K562 (cell line): ENCODE measurements around the gene ARHGEF38. TPM values are rescaled to one million over a fixed set of nuclear protein-coding genes. Genes with fewer than 3 reads are reported as not detected.

Source experiments
- ATAC-seq: fragments of 200-7000 bp; cut with Tn5 transposase; 3 replicates; pipeline ENCODE4 v1.9.1; 2020; ENCODE audit warnings: moderate library complexity
- BruUV-seq: library from RNA; stranded (reverse); fragments of 400-500 nt; replicated peaks from 2 replicates; lab custom pipeline; 2021; lab: Mats Ljungman, UMichigan
- CTCF ChIA-PET: fragments of 300-600 bp; formaldehyde crosslinking; extraction: SDS; loops from one replicate; lab custom pipeline; 2021; ENCODE audit warnings: low intra/inter-chr PET ratio; lab: Yijun Ruan, JAX
- POLR2A ChIA-PET: fragments of 300-600, 350-650 bp; sonication (Branson Sonifier 250); formaldehyde crosslinking; extraction: SDS; loops from one replicate; lab custom pipeline; 2021; ENCODE audit warnings: antibody characterized with exemption, inconsistent platforms; lab: Yijun Ruan, JAX
- DNase-seq, 4 experiments: peaks; one replicate each; pipeline versions ENCODE4 v3.0.0 to v3.0.0-alpha.2; 2011 to 2018; ENCODE audit warnings: low spot score in 3 of 4, mixed read lengths in 3 of 4; ENCODE audit errors: extremely low read depth in 1 of 4
- FAIRE-seq: peaks from 2 replicates; lab custom pipeline; 2011; peaks lifted over from hg19 to GRCh38; lab: Jason Lieb, UNC
- H2AFZ ChIP-seq: 2 replicates; pipeline ENCODE4 v1.6.0; 2011; ENCODE audit warnings: low read depth, low read length, control low read depth, inconsistent platforms
- H3K27ac ChIP-seq: fragments of 200-600 bp; 3 replicates; pipeline ENCODE4 v1.8.0; 2011; ENCODE audit warnings: low read depth, mild to moderate bottlenecking, control low read depth, inconsistent platforms, low read length, moderate library complexity, mixed read lengths; ENCODE audit errors: extremely low read depth
- H3K27me3 ChIP-seq, 2 experiments: fragments of 300-600 bp in 1 of 2; 2 replicates in 1 of 2; 3 replicates in 1 of 2; pipeline versions ENCODE4 v1.6.0 to v1.8.0; 2011; ENCODE audit warnings: inconsistent platforms in 2 of 2, low read length in 2 of 2, mild to moderate bottlenecking in 1 of 2, mixed read lengths in 1 of 2, moderate library complexity in 1 of 2; ENCODE audit not compliant: control insufficient read depth in 2 of 2, insufficient read depth in 2 of 2
- H3K36me3 ChIP-seq: fragments of 300-600 bp; 3 replicates; pipeline ENCODE4 v1.8.0; 2011; ENCODE audit warnings: mild to moderate bottlenecking, low read length, inconsistent platforms; ENCODE audit not compliant: control insufficient read depth, insufficient read depth
- H3K4me1 ChIP-seq, 2 experiments: fragments of 200-600 bp in 1 of 2; replicated peaks in 1 of 2; 2 replicates in 1 of 2; 3 replicates in 1 of 2; pipeline versions ENCODE4 v1.5.1 to v1.8.0; 2011; ENCODE audit warnings: inconsistent platforms in 2 of 2, low read length in 2 of 2, mild to moderate bottlenecking in 1 of 2, mixed read lengths in 1 of 2, moderate library complexity in 1 of 2; ENCODE audit not compliant: control insufficient read depth in 2 of 2, insufficient read depth in 2 of 2
- H3K4me2 ChIP-seq: 2 replicates; pipeline ENCODE4 v1.6.1; 2011; ENCODE audit warnings: low read length, control low read depth, inconsistent platforms, mixed read lengths; ENCODE audit not compliant: insufficient read depth
- H3K4me3 ChIP-seq: fragments of 200-600 bp; sonication (generic), shearing (Covaris generic); 2 replicates; pipeline ENCODE4 v1.5.1; 2016; ENCODE audit warnings: control low read depth, inconsistent platforms
- H3K79me2 ChIP-seq: fragments of 200-600 bp; 3 replicates; pipeline ENCODE4 v1.8.0; 2011; ENCODE audit warnings: low read length, inconsistent platforms; ENCODE audit not compliant: control insufficient read depth, insufficient read depth
- H3K9ac ChIP-seq, 2 experiments: 2 replicates each; pipeline versions ENCODE4 v1.6.0 to v1.6.1; 2011; ENCODE audit warnings: low read depth in 2 of 2, low read length in 2 of 2, control low read depth in 1 of 2, inconsistent platforms in 1 of 2, mild to moderate bottlenecking in 1 of 2, mixed read lengths in 1 of 2; ENCODE audit not compliant: insufficient read depth in 1 of 2
- H3K9me1 ChIP-seq: one replicate; pipeline ENCODE4 v1.6.0; 2011; ENCODE audit warnings: inconsistent platforms, mild to moderate bottlenecking, low read length, moderate library complexity; ENCODE audit not compliant: control insufficient read depth, insufficient read depth
- H3K9me3 ChIP-seq: replicated peaks from 2 replicates; pipeline ENCODE4 v1.5.1; 2011; ENCODE audit warnings: low read depth, low read length, inconsistent platforms; ENCODE audit not compliant: control insufficient read depth, insufficient read depth
- H4K20me1 ChIP-seq: replicated peaks from 2 replicates; pipeline ENCODE4 v1.6.1; 2011; ENCODE audit warnings: low read length, inconsistent platforms, mixed read lengths; ENCODE audit not compliant: control insufficient read depth, insufficient read depth
- ARID3B ChIP-seq: fragments of 250-450 bp; sonication (Bioruptor Pico); IDR thresholded peaks from 2 replicates; pipeline ENCODE4 v1.4.0; 2020; ENCODE audit warnings: borderline replicate concordance
- CBX2 ChIP-seq: fragments of 200-600 bp; sonication (generic); IDR thresholded peaks from one replicate; pipeline ENCODE4 v1.6.1; 2012; ENCODE audit warnings: mild to moderate bottlenecking, low read length, inconsistent platforms; ENCODE audit not compliant: insufficient read depth, poor library complexity, severe bottlenecking
- CBX8 ChIP-seq: fragments of 200-600 bp; sonication (generic); IDR thresholded peaks from 2 replicates; pipeline ENCODE4 v1.6.1; 2012; ENCODE audit warnings: borderline replicate concordance, mixed run types, low read depth, mild to moderate bottlenecking, moderate library complexity, mixed read lengths, low read length, control low read depth, inconsistent platforms; ENCODE audit not compliant: poor library complexity, severe bottlenecking; ENCODE audit errors: extremely low read depth
- KDM4B ChIP-seq, 2 experiments: fragments of 450-650 bp in 1 of 2; sonication (generic) in 1 of 2; IDR thresholded peaks; 2 replicates each; pipeline ENCODE4 v1.6.1; 2016 to 2017; ENCODE audit warnings: borderline replicate concordance in 2 of 2, antibody characterized with exemption in 1 of 2, low read depth in 1 of 2, mild to moderate bottlenecking in 1 of 2
- LARP7 ChIP-seq: fragments of 450-650 bp; IDR thresholded peaks from 2 replicates; pipeline ENCODE4 v1.6.1; 2016
- MAZ ChIP-seq, 2 experiments: fragments of 450-650 bp in 1 of 2; sonication (generic) in 1 of 2; formaldehyde crosslinking; IDR thresholded peaks in 1 of 2; conservative IDR thresholded peaks in 1 of 2; 2 replicates each; pipeline versions ENCODE4 v1.4.0 to v1.5.0; 2020; ENCODE audit warnings: mild to moderate bottlenecking in 1 of 2, missing genetic modification reagents in 1 of 2
- RFX5 ChIP-seq: IDR thresholded peaks from 2 replicates; pipeline ENCODE4 v1.6.1; 2011; ENCODE audit warnings: low read depth, mild to moderate bottlenecking, improper control_type of control experiment, low read length
- SMARCB1 ChIP-seq: IDR thresholded peaks from 2 replicates; pipeline ENCODE4 v1.6.1; 2011; ENCODE audit warnings: improper control_type of control experiment, low read depth; ENCODE audit not compliant: insufficient read length
- SMC3 ChIP-seq: conservative IDR thresholded peaks from 2 replicates; pipeline ENCODE4 v1.6.1; 2011; ENCODE audit warnings: low read depth, low read length, improper control_type of control experiment; ENCODE audit not compliant: insufficient read depth
- UBTF ChIP-seq, 2 experiments: IDR thresholded peaks; 2 replicates each; pipeline ENCODE4 v1.6.1; 2012; ENCODE audit warnings: improper control_type of control experiment in 2 of 2, low read depth in 2 of 2, low read length in 2 of 2, borderline replicate concordance in 1 of 2
- ZBTB17 ChIP-seq: fragments of 450-650 bp; formaldehyde crosslinking; IDR thresholded peaks from 2 replicates; pipeline ENCODE4 v1.4.0; 2020; ENCODE audit warnings: mild to moderate bottlenecking
- WGBS: fragments of 100-300 bp; shearing (Covaris generic); methylation state at CpG from one replicate; pipeline ENCODE4 v1.1.6; 2016; ENCODE audit warnings: low coverage, mixed read lengths; ENCODE audit not compliant: insufficient coverage; ENCODE audit errors: missing lambda C conversion rate; 5-methylcytosine and 5-hydroxymethylcytosine counted together
- in situ Hi-C: fragments of 300-500 bp; cut with MboI; formaldehyde crosslinking; loops from 4 replicates; pipeline ENCODE4 v1.15.0; 2018; ENCODE audit warnings: inconsistent platforms, mixed read lengths
- intact Hi-C: fragments of 100-400 bp; cut with micrococcal nuclease; formaldehyde crosslinking; loops from 2 replicates; pipeline ENCODE4 v1.14.2; 2022
- polyA plus RNA-seq, 8 experiments: library from polyadenylated mRNA; depleted of rRNA in 4 of 8; stranded (reverse) in 5 of 8; unstranded in 3 of 8; fragments of >200 nt; fragmentation: Nextera tagmentation in 2 of 8; fragmentation: Illumina TruSeq in 1 of 8; extraction: Ambion mirVana in 2 of 8; extraction: Trizol in 1 of 8; gene quantifications; 2 replicates each; pipeline versions ENCODE4 v1.2.1 to v1.2.3, GENCODE V29; 2011 to 2014; ENCODE audit warnings: inconsistent platforms in 1 of 8, missing spikeins in 1 of 8
- total RNA-seq, 7 experiments: library from RNA; depleted of rRNA in 6 of 7; stranded (reverse); fragments of >200 nt in 6 of 7; fragmentation: Illumina TruSeq in 2 of 7; extraction: Trizol in 2 of 7; gene quantifications; 2 replicates each; pipeline versions ENCODE4 v1.2.1 to v1.2.3, GENCODE V29; 2011 to 2021; ENCODE audit warnings: low replicate concordance in 1 of 7
- TF ChIP-seq, protein P1 (sequence below): fragments of 200-800 bp; sonication (Bioruptor generic); IDR thresholded peaks from 2 replicates; pipeline ENCODE4 v1.6.1; 2017; ENCODE audit warnings: missing genetic modification characterization, missing compliant biosample characterization

The ARHGEF38 gene
- total and polyA plus RNA-seq, 9 of the 15 experiments (the other 6 are each of a cell fraction or from before 2014, with no cell fraction given): 0.17 TPM; not detected in 8

- TF ChIP-seq, protein P1, sequence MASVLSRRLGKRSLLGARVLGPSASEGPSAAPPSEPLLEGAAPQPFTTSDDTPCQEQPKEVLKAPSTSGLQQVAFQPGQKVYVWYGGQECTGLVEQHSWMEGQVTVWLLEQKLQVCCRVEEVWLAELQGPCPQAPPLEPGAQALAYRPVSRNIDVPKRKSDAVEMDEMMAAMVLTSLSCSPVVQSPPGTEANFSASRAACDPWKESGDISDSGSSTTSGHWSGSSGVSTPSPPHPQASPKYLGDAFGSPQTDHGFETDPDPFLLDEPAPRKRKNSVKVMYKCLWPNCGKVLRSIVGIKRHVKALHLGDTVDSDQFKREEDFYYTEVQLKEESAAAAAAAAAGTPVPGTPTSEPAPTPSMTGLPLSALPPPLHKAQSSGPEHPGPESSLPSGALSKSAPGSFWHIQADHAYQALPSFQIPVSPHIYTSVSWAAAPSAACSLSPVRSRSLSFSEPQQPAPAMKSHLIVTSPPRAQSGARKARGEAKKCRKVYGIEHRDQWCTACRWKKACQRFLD (CRISPR knock-in tag): no peak
- TF ChIP-seq SMC3: peak; percentile 57
- 0 out of 4 replicates have a peak, but pooled peaks of 1 of the 2 experiments have one; percentile 25 for TF ChIP-seq MAZ (CRISPR knock-in tag; conservative IDR thresholded peaks at IDR 0.05 in 1 of 2, IDR thresholded peaks at IDR 0.05 in 1 of 2)
- no peak for TF ChIP-seq LARP7
These were observed 31.3 kb upstream of the ARHGEF38 start (continued) for GRCh38 chr4:105520819-105521790.

- no peak for ATAC-seq
- no peak for FAIRE-seq
- no peak for DNase-seq
- Histone ChIP-seq H3K27ac (no peak overlapping the region), H4K20me1 (no peaks in the 10 kb centered on the region), H2AFZ (no peak overlapping the region), H3K4me2 (no peak overlapping the region), H3K4me3 (no peak overlapping the region), H3K9me1 (no peaks in the 10 kb centered on the region), H3K4me1 (peaks cover 0 to 2% of the 10 kb centered on the region in 2 experiments; a peak in 1 of 5 replicates), H3K79me2 (no peaks in the 10 kb centered on the region), H3K9ac (no peak overlapping the region), H3K36me3 (no peaks in the 10 kb centered on the region), H3K9me3 (no peaks in the 10 kb centered on the region), H3K27me3 (peaks cover 0 to 14% of the 10 kb centered on the region in 2 experiments; a peak in 2 of 5 replicates)
- in situ Hi-C loops (no loop called here), intact Hi-C loops (no loop called here)
- 2% methylated on average over 7 of the region's 15 CpGs for WGBS
- CTCF ChIA-PET: no interaction called here
- POLR2A ChIA-PET: interaction anchor here (0.6 kb wide), 1 partner anchor 94 kb away, joined by 4 read pairs; no protein-coding TSS in a partner anchor
- BruUV-seq: no TSS peak
- TF ChIP-seq SMARCB1 (no peak), KDM4B (IDR thresholded peaks at IDR 0.05; ENCODE audit: borderline replicate concordance in 2 of 2, low read depth in 1 of 2) (no peak), CBX2 (no peak), UBTF (IDR thresholded peaks at IDR 0.05; ENCODE audit: borderline replicate concordance in 1 of 2, low read depth in 2 of 2, low read length in 2 of 2) (no peak), RFX5 (no peak), ARID3B (no peak), ZBTB17 (CRISPR knock-in tag) (no peak), CBX8 (no peak)
These were observed 25.8 kb upstream of the ARHGEF38 start for GRCh38 chr4:105526656-105527055.
